NCI-H524 (cell line): ENCODE data around the gene PMVK.

ENCODE experiments used
- DNase-seq, 2 experiments: peaks; one replicate each; lab custom pipeline; 2025; lab: John Stamatoyannopoulos, UW

Gene PMVK

GRCh38 chr1:154966111-154966510 is 29.6 kb upstream of the PMVK start:
- no peak for DNase-seq

- no peak for DNase-seq
Observed at GRCh38 chr1:154964359-154964758, 27.8 kb upstream of the PMVK start.

- DNase-seq: no peak
Observed at GRCh38 chr1:154963643-154964042, 27.1 kb upstream of the PMVK start.

GRCh38 chr1:154962795-154963330 is 26.3 kb upstream of the PMVK start:
- no peak for DNase-seq

- DNase-seq: no peak
Observed at GRCh38 chr1:154962156-154962749, 25.7 kb upstream of the PMVK start.

- peak; percentile 19 to 55 for DNase-seq
Observed at GRCh38 chr1:154961207-154962155, 25.0 kb upstream of the PMVK start, which contains the start of gene PYGO2. Gene PYGO2, minus strand, starts transcription at chr1:154961782. Its CDS starts 206 bp downstream, at chr1:154961576.

GRCh38 chr1:154960446-154961136 is 24.1 kb upstream of the PMVK start:
- DNase-seq: no peak

GRCh38 chr1:154959426-154959780 is 22.9 kb upstream of the PMVK start:
- no peak for DNase-seq

- DNase-seq: no peak
Observed at GRCh38 chr1:154958681-154959425, 22.3 kb upstream of the PMVK start.

GRCh38 chr1:154958036-154958435 is 21.5 kb upstream of the PMVK start:
- DNase-seq: no peak

- no peak for DNase-seq
Observed at GRCh38 chr1:154957091-154957657, 20.7 kb upstream of the PMVK start.

GRCh38 chr1:154956544-154956941 is 20.0 kb upstream of the PMVK start:
- peak in 1 of 2 experiments; percentile 65 for DNase-seq

- DNase-seq: peak; percentile 84 to 90
Observed at GRCh38 chr1:154955718-154956543, 19.4 kb upstream of the PMVK start, which contains the start of gene PBXIP1. Gene PBXIP1, minus strand, starts transcription at chr1:154956099. Its CDS starts 2,378 bp downstream, at chr1:154953721.

GRCh38 chr1:154955039-154955717 is 18.7 kb upstream of the PMVK start:
- peak; percentile 87 to 88 for DNase-seq

GRCh38 chr1:154954541-154954940 is 18.0 kb upstream of the PMVK start:
- no peak for DNase-seq

- no peak for DNase-seq
Observed at GRCh38 chr1:154953611-154954038, 17.1 kb upstream of the PMVK start.

- no peak for DNase-seq
Observed at GRCh38 chr1:154952664-154953063, 16.1 kb upstream of the PMVK start.

GRCh38 chr1:154951901-154952657 is 15.6 kb upstream of the PMVK start:
- no peak for DNase-seq

GRCh38 chr1:154948079-154948478 is 11.6 kb upstream of the PMVK start:
- no peak for DNase-seq
